NCI-H146 treated with DMSO at 0.1 percent for 48 hours (cell line): ENCODE results near the gene PID1.
A peak's percentile ranks its signal among the peaks of the same experiment; 100 is the strongest.
"Not testable (repeated sequence)": the region's sequence is repeated elsewhere in the genome, so short reads cannot be mapped to it uniquely, and the experiment has no call there.

Experiments used
- DNase-seq: peaks from one replicate; lab custom pipeline; 2025; ENCODE audit not compliant: unreplicated experiment; lab: John Stamatoyannopoulos, UW

PID1 gene

GRCh38 chr2:229220254-229220653 is 50.8 kb downstream of the PID1 start:
- no peak for DNase-seq

- no peak for DNase-seq
These were observed 52.7 kb downstream of the PID1 start for GRCh38 chr2:229218329-229218921.

GRCh38 chr2:229212241-229212640 is 58.8 kb downstream of the PID1 start:
- no peak for DNase-seq

GRCh38 chr2:229210641-229211040 is 60.4 kb downstream of the PID1 start:
- DNase-seq, result no peak

GRCh38 chr2:229206548-229206947 is 64.5 kb downstream of the PID1 start:
- DNase-seq, result no peak

- no peak for DNase-seq
These were observed 65.4 kb downstream of the PID1 start for GRCh38 chr2:229205704-229206103.

- no peak for DNase-seq
These were observed 68.4 kb downstream of the PID1 start for GRCh38 chr2:229202646-229203045.

- no peak for DNase-seq
These were observed 69.6 kb downstream of the PID1 start for GRCh38 chr2:229201521-229201920.

- DNase-seq, result no peak
These were observed 71.8 kb downstream of the PID1 start for GRCh38 chr2:229199267-229199666.

GRCh38 chr2:229196448-229196847 is 74.6 kb downstream of the PID1 start:
- no peak for DNase-seq

GRCh38 chr2:229195346-229195947 is 75.6 kb downstream of the PID1 start:
- no peak for DNase-seq

- DNase-seq, result no peak
These were observed 77.8 kb downstream of the PID1 start for GRCh38 chr2:229193281-229193680.

- no peak for DNase-seq
These were observed 79.7 kb downstream of the PID1 start for GRCh38 chr2:229191413-229191812.

GRCh38 chr2:229187123-229187522 is 84.0 kb downstream of the PID1 start:
- DNase-seq, result not testable (repeated sequence)

GRCh38 chr2:229181641-229182040 is 89.4 kb downstream of the PID1 start:
- no peak for DNase-seq

- no peak for DNase-seq
These were observed 90.4 kb downstream of the PID1 start for GRCh38 chr2:229180658-229181057.

- DNase-seq, result peak; percentile 9
These were observed 91.5 kb downstream of the PID1 start for GRCh38 chr2:229179628-229180027.

GRCh38 chr2:229178706-229179105 is 92.4 kb downstream of the PID1 start:
- DNase-seq, result no peak

- DNase-seq, result no peak
These were observed 93.0 kb downstream of the PID1 start for GRCh38 chr2:229178117-229178516.

GRCh38 chr2:229176136-229176535 is 95.0 kb downstream of the PID1 start:
- DNase-seq, result no peak

- DNase-seq, result no peak
These were observed 95.6 kb downstream of the PID1 start for GRCh38 chr2:229175497-229175863.

- no peak for DNase-seq
These were observed 96.1 kb downstream of the PID1 start for GRCh38 chr2:229174794-229175496.
